Measurements from ENCODE around the gene CLASRP. TPM values are rescaled to one million over a fixed set of nuclear protein-coding genes. Genes with fewer than 3 reads are reported as not detected.

Gene CLASRP
- total and polyA plus RNA-seq, 9 of the 15 experiments (the other 6 are each of a cell fraction or from before 2014, with no cell fraction given) = 0.94 to 86.3 (median 44.0) TPM

GRCh38 chr19:45079063-45079910, 40.4 kb downstream of the CLASRP start, which contains the start of gene GEMIN7 (continued):
- no peak for TF ChIP-seq ZNF407 (IDR thresholded peaks at IDR 0.05; ENCODE audit: low read depth)
- 0 out of 2 replicates have a peak, but pooled peaks have one; percentile 22 for TF ChIP-seq NCOA6 (IDR thresholded peaks at IDR 0.05)
- TF ChIP-seq HOMEZ (CRISPR knock-in tag; IDR thresholded peaks at IDR 0.05) = no peak
- TF ChIP-seq HDAC8 (tag; IDR thresholded peaks at IDR 0.05) = peak; percentile 72; the same call in 1 of the 2 replicates
- peak; percentile 88 for TF ChIP-seq FUS (optimal IDR thresholded peaks at IDR 0.05; ENCODE audit: low read depth, low read length)
- no peak for TF ChIP-seq CEBPG (CRISPR knock-in tag; IDR thresholded peaks at IDR 0.05)
- TF ChIP-seq CEBPG (tag; conservative IDR thresholded peaks at IDR 0.05 in 1 of 2, IDR thresholded peaks at IDR 0.05 in 1 of 2) = no peak
- no peak for TF ChIP-seq HINFP (tag; conservative IDR thresholded peaks at IDR 0.05; ENCODE audit: low read depth)
- peak; percentile 73; the same call in 1 of the 2 replicates for TF ChIP-seq TARDBP (IDR thresholded peaks at IDR 0.05)
- TF ChIP-seq ZNF511 (CRISPR knock-in tag; IDR thresholded peaks at IDR 0.05) = peak; percentile 94; the same call in 1 of the 2 replicates
